Neural crest cell (in vitro differentiated cells): ENCODE data around the gene ANKRD9. TPM values are rescaled to one million over a fixed set of nuclear protein-coding genes. Genes with fewer than 3 reads are reported as not detected.
"Not testable (repeated sequence)": the region's sequence is repeated elsewhere in the genome, so short reads cannot be mapped to it uniquely, and the experiment has no call there.

Experiments
- DNase-seq: peaks from one replicate; pipeline ENCODE4 v3.0.0; 2021; ENCODE audit warnings: low read depth, mixed read lengths, low spot score
- H3K27ac Mint-ChIP-seq: one replicate; pipeline ENCODE4 v1.8.0; 2021; ENCODE audit warnings: mild to moderate bottlenecking, mixed read lengths; ENCODE audit not compliant: unreplicated experiment
- H3K27me3 Mint-ChIP-seq: 2 replicates; pipeline ENCODE4 v1.8.0; 2021; ENCODE audit warnings: low read depth, mild to moderate bottlenecking, mixed read lengths
- H3K36me3 Mint-ChIP-seq: 2 replicates; pipeline ENCODE4 v1.8.0; 2021; ENCODE audit warnings: low read depth, mild to moderate bottlenecking, mixed read lengths
- H3K4me1 Mint-ChIP-seq: 2 replicates; pipeline ENCODE4 v1.8.0; 2021; ENCODE audit warnings: mixed read lengths
- H3K4me3 Mint-ChIP-seq: one replicate; pipeline ENCODE4 v1.8.0; 2021; ENCODE audit warnings: mild to moderate bottlenecking, mixed read lengths
- H3K9me3 Mint-ChIP-seq: 2 replicates; pipeline ENCODE4 v1.8.0; 2021; ENCODE audit warnings: mixed read lengths
- CTCF ChIP-seq: fragments of 200-600 bp; sonication (generic); conservative IDR thresholded peaks from 2 replicates; pipeline ENCODE4 v1.5.0; 2021; ENCODE audit warnings: antibody characterized with exemption, mild to moderate bottlenecking
- total RNA-seq: library from RNA; stranded (reverse); gene quantifications from 2 replicates; pipeline ENCODE4 v1.2.1, GENCODE V29; 2021

ANKRD9 gene
- total RNA-seq, 1 donor from 2014 or later, result 40.0 TPM

DNA sequence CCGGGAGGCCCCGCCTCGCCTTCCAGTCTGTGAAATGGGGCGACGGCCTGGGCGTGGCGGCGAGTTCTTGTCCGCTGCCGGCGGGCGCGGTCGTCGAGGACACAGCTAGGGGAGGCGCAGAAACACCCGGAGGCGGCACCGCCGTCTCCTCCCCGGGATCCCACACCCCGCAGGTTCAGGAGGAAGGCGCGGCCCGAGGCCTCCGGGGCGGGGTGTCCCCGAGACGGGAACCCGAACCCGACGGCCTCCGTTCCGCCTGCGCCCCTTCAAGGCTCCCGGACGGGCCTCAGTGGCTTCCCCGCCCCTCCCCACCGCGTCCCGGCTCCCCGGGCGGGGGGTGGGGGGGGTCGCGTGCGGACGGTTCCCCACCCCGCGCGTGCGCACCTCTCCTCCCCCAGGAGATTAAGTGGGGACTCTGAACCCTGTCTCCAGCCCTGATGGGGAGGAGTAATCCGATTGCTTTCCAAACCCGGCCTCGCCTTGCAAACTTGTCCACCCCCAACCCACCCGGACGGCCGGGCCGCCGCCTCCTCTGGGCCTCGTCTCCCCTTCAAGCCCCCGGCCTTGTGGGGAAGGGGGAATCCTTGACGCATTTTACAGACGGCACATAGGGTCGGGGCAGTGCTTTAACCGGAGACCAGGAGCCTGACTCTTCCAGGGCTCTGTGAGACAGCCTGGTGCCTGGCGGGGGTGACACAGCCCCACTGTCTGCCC, 35.3 kb upstream of the ANKRD9 start:
- Mint-ChIP-seq H3K27ac (no peak overlapping the region), H3K4me3 (no peak overlapping the region)
- no peak for TF ChIP-seq CTCF

GRCh38 chr14:102544046-102544746, 34.6 kb upstream of the ANKRD9 start:
- H3K4me3 Mint-ChIP-seq, result no peak overlapping the region

More for the DNA sequence above, 35.3 kb upstream of the ANKRD9 start:
- DNase-seq, result no peak
- peaks cover 60% of the 10 kb centered on the region for H3K27me3 Mint-ChIP-seq
- peaks cover 9% of the 10 kb centered on the region for H3K4me1 Mint-ChIP-seq
- H3K36me3 Mint-ChIP-seq, result no peaks in the 10 kb centered on the region
- H3K9me3 Mint-ChIP-seq, result no peaks in the 10 kb centered on the region

DNA sequence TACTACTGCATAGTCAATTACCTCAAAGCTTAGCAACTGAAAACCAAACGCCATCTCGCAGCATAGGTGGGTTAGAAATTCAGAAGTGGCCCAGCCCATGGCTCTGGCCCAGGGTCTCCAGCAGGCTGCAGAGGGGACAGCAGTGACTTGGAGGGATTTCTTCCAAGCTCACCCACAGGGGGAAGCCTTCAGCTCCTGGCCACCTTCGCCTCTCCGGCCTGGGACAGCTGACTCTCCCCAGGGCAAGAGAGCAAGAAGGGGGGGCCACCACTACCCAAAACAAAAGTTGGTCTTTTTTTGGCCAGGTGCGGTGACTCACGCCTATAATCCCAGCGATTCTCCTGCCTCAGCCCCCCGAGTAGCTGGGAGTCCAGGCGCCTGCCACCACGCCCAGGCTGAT, 32.2 kb upstream of the ANKRD9 start:
- no peak for DNase-seq
- H3K4me3 Mint-ChIP-seq, result no peak overlapping the region
- no peak overlapping the region for H3K27ac Mint-ChIP-seq
- H3K9me3 Mint-ChIP-seq, result no peaks in the 10 kb centered on the region
- H3K27me3 Mint-ChIP-seq, result peaks cover 39% of the 10 kb centered on the region
- H3K4me1 Mint-ChIP-seq, result peaks cover 9% of the 10 kb centered on the region
- no peak for TF ChIP-seq CTCF
- no peaks in the 10 kb centered on the region for H3K36me3 Mint-ChIP-seq

More at GRCh38 chr14:102544046-102544746, 34.6 kb upstream of the ANKRD9 start:
- Mint-ChIP-seq H3K9me3 (no peaks in the 10 kb centered on the region), H3K36me3 (no peaks in the 10 kb centered on the region), H3K27me3 (peaks cover 60% of the 10 kb centered on the region), H3K4me1 (peaks cover 9% of the 10 kb centered on the region), H3K27ac (no peak overlapping the region)
- DNase-seq, result no peak
- no peak for TF ChIP-seq CTCF

GRCh38 chr14:102541029-102541491, 31.5 kb upstream of the ANKRD9 start:
- H3K27me3 Mint-ChIP-seq, result peaks cover 31% of the 10 kb centered on the region

DNA sequence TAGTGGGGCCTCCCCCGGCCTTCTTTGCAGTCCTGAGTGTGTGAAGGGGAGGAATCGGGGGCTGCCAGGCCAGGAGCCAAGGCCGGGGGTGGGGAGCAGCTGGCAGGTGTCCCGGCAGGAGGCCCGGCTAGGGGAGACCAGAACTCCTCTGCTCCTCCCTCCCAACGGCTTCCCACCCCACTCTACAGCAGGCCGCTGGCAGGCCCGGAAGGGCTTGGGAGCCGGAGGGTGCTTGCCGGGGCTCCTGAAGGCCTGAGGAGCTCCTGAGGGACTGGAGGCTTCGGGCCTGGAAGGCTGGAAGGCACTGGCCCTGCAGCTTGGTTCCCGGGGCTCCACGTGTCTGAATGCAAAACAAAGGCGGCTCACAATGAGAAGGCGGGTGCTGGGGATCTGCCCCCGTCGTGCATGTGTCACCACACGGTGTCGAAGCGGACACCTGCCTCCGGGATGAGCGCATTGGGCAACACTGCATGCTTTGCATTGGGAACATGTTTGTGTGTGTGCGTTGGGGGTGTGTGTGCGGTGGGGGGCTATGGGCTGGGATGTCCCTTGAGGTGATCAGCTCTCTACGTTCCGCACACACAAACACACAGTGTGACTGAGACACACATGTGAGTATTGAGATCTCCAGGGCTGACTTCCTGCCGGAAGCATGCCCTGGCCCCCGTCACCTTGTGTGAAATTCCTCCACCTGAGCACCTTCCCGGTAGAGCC, 30.9 kb upstream of the ANKRD9 start:
- no peak for TF ChIP-seq CTCF
- Mint-ChIP-seq H3K27ac (no peak overlapping the region), H3K36me3 (no peaks in the 10 kb centered on the region), H3K4me1 (peaks cover 3% of the 10 kb centered on the region), H3K4me3 (no peak overlapping the region), H3K9me3 (no peaks in the 10 kb centered on the region), H3K27me3 (peaks cover 26% of the 10 kb centered on the region)
- DNase-seq, result no peak

More at GRCh38 chr14:102541029-102541491, 31.5 kb upstream of the ANKRD9 start:
- not testable (repeated sequence) for H3K36me3 Mint-ChIP-seq, H3K4me3 Mint-ChIP-seq, H3K9me3 Mint-ChIP-seq, H3K27ac Mint-ChIP-seq, H3K4me1 Mint-ChIP-seq, DNase-seq
